Brain microvascular endothelial cell (primary cell): ENCODE measurements around the gene PNRC1.
"Not testable (repeated sequence)": the region's sequence is repeated elsewhere in the genome, so short reads cannot be mapped to it uniquely, and the experiment has no call there.

Experiments used
- DNase-seq: peaks from one replicate; pipeline ENCODE4 v3.0.0-alpha.2; 2020
- H3K27ac ChIP-seq: fragments of 250-450 bp; sonication (Bioruptor Pico); 2 replicates; pipeline ENCODE4 v1.5.1; 2020; ENCODE audit warnings: mild to moderate bottlenecking, moderate library complexity
- H3K27me3 ChIP-seq: fragments of 250-450 bp; sonication (Bioruptor Pico); replicated peaks from 2 replicates; pipeline ENCODE4 v1.5.1; 2020; ENCODE audit warnings: mild to moderate bottlenecking
- H3K36me3 ChIP-seq: fragments of 250-450 bp; sonication (Bioruptor Pico); replicated peaks from 2 replicates; pipeline ENCODE4 v1.5.1; 2020; ENCODE audit warnings: mild to moderate bottlenecking
- H3K4me3 ChIP-seq: 2 replicates; pipeline ENCODE4 v1.5.1; 2011; ENCODE audit warnings: low read depth, mild to moderate bottlenecking, control low read depth, low read length, moderate library complexity
- in situ Hi-C: cut with HindIII; loops from 2 replicates; pipeline ENCODE4 v1.10.0; 2017; ENCODE audit warnings: low sequenced_read_pairs, low pct_ligation_motif_present
- TF ChIP-seq, protein P1 (sequence below): IDR thresholded peaks from 2 replicates; pipeline ENCODE4 v1.5.1; 2011; ENCODE audit warnings: low read depth, mild to moderate bottlenecking, moderate library complexity, low read length, control low read depth, inconsistent platforms; ENCODE audit errors: missing control alignments

PNRC1 gene

DNA sequence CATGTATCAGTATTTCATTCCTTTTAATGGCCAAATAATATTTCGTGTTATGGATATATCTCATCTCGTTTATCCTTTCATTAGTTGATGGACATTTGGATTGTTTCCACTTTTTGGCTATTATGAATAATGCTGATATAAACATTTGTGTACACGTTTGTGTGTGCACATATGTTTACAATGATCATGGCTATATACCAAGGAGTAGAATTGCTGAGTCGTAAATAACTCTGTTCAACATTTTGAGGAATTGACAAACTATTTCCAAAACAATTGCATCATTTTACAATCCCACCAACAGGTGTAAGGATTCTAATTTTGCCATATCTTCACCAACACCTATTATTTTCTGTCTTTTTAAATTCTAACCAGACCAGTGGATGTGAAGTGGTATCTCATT, 26.3 kb upstream of the PNRC1 start:
- in situ Hi-C loops: no loop called here
- Histone ChIP-seq H3K4me3 (no peak overlapping the region), H3K27ac (no peak overlapping the region), H3K27me3 (no peaks in the 10 kb centered on the region), H3K36me3 (no peaks in the 10 kb centered on the region)
- TF ChIP-seq, protein P1, sequence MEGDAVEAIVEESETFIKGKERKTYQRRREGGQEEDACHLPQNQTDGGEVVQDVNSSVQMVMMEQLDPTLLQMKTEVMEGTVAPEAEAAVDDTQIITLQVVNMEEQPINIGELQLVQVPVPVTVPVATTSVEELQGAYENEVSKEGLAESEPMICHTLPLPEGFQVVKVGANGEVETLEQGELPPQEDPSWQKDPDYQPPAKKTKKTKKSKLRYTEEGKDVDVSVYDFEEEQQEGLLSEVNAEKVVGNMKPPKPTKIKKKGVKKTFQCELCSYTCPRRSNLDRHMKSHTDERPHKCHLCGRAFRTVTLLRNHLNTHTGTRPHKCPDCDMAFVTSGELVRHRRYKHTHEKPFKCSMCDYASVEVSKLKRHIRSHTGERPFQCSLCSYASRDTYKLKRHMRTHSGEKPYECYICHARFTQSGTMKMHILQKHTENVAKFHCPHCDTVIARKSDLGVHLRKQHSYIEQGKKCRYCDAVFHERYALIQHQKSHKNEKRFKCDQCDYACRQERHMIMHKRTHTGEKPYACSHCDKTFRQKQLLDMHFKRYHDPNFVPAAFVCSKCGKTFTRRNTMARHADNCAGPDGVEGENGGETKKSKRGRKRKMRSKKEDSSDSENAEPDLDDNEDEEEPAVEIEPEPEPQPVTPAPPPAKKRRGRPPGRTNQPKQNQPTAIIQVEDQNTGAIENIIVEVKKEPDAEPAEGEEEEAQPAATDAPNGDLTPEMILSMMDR: no peak
- no peak for DNase-seq

DNA sequence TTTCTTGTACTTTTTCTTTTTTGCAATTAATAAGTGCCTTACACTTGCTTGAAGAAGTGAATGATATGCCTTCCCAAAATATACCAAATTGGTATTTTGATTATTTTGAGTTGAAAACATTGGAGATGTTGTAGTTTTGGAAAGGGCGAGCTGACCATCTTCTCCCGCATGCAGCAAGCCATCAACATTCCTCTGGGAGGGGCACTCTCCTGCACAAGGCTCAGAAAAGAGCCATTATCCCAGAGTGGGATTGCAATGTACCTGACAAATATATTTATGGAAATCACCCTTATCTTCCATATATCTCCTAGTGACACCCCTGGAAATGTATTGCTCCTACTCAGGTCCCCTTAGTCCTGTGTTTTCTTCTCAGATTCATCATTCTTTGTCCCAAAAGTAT, 22.8 kb upstream of the PNRC1 start:
- H3K27me3 ChIP-seq: no peaks in the 10 kb centered on the region
- in situ Hi-C loops: no loop called here

DNA sequence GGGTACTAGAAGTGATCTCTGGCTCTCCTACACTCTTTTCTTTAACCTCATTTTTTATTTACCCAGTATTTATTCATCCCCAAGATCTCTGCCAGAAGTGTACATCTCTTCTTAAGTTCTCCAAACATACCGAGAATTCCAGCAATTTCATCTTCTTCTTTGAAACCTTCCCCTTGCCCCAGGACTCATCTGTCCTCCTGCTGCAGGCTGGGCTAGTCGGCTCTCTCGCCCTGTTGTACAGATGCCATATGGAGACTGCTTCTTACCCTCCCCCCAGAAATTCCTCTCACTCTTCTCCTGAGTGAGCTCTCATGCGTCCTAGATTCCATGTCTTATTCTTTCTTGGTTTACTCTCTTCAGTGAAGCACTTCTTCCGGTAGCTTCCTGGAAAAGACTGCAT, 21.9 kb upstream of the PNRC1 start:
- in situ Hi-C loops: no loop called here
- no peaks in the 10 kb centered on the region for H3K36me3 ChIP-seq
- no peak overlapping the region for H3K4me3 ChIP-seq
- TF ChIP-seq, protein P1: no peak
- no peak overlapping the region for H3K27ac ChIP-seq
- H3K27me3 ChIP-seq: no peaks in the 10 kb centered on the region
- DNase-seq: no peak

More for the DNA sequence above, 22.8 kb upstream of the PNRC1 start:
- no peak for DNase-seq
- Histone ChIP-seq H3K4me3 (no peak overlapping the region), H3K36me3 (no peaks in the 10 kb centered on the region), H3K27ac (no peak overlapping the region)
- TF ChIP-seq, protein P1: no peak

DNA sequence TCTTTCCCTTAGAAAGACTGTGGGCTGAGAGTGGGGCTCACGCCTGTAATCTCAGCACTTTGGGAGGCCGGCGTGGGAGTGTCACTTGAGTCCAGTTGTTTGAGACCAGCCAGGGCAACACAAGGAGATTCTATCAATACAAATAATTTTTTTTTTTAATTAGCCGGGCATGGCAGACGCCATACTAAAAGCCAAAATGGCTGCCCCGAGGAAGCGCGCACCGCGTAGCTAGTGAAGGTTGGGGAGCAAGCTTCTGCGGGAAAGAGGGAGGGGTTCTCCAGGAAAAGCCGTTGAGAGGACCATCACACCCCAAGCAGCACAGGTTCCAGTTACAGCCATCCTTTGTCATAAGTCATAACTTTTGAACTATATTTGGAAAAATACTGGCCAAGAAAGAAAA, 21.3 kb upstream of the PNRC1 start:
- in situ Hi-C loops: no loop called here
- TF ChIP-seq, protein P1: no peak
- no peaks in the 10 kb centered on the region for H3K27me3 ChIP-seq

DNA sequence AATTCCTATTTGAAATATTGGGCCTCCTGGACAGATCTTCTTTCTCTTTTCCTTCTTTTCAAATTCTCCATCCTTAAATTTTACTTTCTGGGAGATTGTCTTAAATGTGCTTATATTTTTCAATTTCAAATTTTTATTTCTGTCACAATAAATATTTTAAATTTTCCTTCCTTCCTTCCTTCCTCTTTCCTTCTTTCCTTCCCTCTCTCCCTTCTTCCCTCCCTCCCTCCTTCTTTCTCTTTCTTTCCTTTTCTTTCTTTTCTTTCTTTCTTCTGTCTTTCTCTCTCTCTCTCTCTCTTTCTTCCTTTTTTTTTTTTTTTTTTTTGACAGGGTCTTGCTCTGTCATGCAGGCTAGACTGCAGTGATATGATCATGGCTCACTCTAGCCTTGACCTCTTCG, 16.7 kb upstream of the PNRC1 start:
- no peak overlapping the region for H3K27ac ChIP-seq
- in situ Hi-C loops: no loop called here
- DNase-seq: no peak
- TF ChIP-seq, protein P1: no peak
- no peaks in the 10 kb centered on the region for H3K27me3 ChIP-seq
- no peak overlapping the region for H3K4me3 ChIP-seq
- H3K36me3 ChIP-seq: no peaks in the 10 kb centered on the region

More for the DNA sequence above, 21.3 kb upstream of the PNRC1 start:
- no peak overlapping the region for H3K4me3 ChIP-seq
- no peak overlapping the region for H3K27ac ChIP-seq
- no peak for DNase-seq
- no peaks in the 10 kb centered on the region for H3K36me3 ChIP-seq

DNA sequence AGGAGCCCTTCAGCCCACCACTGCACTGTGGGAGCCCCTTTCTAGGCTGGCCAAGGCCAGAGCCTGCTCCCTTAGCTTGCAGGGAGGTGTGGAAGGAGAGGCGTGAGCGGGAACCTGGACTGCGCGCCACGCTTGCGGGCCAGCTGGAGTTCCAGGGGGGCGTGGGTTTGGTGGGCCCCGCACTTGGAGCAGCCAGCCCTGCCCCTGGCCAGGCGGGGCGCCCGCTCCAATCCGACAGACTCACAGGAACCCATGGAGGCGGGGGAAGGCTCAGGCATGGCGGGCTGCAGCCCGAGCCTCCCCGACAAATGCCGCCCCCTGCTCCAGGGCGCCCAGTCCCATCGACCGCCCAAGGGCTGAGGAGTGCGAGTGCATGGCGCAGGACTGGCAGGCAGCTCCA, 15.6 kb upstream of the PNRC1 start:
- H3K27ac ChIP-seq, DNase-seq, H3K4me3 ChIP-seq, H3K36me3 ChIP-seq, H3K27me3 ChIP-seq, in situ Hi-C loops: not testable (repeated sequence)

GRCh38 chr6:89066121-89066520, 14.4 kb upstream of the PNRC1 start:
- H3K27ac ChIP-seq, H3K36me3 ChIP-seq, H3K27me3 ChIP-seq, DNase-seq, in situ Hi-C loops, H3K4me3 ChIP-seq: not testable (repeated sequence)
